ENCODE data around the gene DNAAF8.
"Not testable (repeated sequence)": the region's sequence is repeated elsewhere in the genome, so short reads cannot be mapped to it uniquely, and the experiment has no call there.

The DNAAF8 gene

DNA sequence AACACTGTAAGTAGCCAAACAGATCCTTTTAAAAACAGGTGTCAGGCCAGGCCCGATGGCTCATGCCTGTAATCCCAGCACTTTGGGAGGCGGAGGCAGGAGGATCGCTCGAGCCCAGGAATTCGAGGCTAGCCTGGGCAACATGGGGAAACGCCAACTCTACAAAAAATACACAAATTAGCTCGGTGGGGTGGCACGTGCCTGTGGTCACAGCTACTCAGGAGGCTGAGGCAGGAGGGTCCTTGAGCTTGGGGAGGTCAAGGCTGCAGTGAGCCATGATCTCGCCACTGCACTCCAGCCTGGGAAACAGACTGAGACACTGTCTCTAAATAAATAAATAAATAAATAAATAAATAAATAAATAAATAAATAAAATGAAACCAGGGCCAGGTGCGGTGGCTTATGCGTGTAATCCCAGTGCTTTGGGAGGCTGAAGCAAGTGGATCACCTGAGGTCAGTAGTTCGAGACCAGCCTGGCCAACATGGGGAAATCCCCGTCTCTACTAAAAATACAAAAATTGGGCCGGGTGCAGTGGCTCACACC is 50.2 kb downstream of the DNAAF8 start:
- DNase-seq: not testable (repeated sequence)

- DNase-seq: no peak
Measured at GRCh38 chr16:4785758-4786433, 51.6 kb downstream of the DNAAF8 start.

DNA sequence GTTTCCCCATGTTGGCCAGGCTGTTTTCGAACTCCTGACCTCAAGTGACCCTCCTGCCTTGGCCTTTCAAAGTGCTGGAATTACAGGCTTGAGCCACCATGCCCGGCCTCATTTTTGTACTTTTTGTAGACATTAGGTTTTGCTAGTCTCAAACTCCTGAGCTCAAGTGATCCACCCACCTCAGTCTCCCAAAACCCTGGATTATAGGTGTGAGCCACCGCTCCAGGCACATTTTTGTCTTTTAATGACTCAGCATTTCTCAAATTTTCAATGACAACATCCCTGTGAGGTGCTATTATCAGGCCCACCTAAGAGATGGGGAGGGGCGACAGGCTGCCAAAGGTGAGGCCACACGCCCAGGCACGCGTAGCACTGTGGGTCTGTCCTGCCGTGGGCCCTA is 52.7 kb downstream of the DNAAF8 start:
- no peak for DNase-seq

- DNase-seq: no peak
Measured at GRCh38 chr16:4787627-4788482, 53.5 kb downstream of the DNAAF8 start, which contains the start of gene SEPTIN12. Gene SEPTIN12 (minus strand): TSS chr16:4788345. CDS start chr16:4787645, 700 bp downstream.

DNA sequence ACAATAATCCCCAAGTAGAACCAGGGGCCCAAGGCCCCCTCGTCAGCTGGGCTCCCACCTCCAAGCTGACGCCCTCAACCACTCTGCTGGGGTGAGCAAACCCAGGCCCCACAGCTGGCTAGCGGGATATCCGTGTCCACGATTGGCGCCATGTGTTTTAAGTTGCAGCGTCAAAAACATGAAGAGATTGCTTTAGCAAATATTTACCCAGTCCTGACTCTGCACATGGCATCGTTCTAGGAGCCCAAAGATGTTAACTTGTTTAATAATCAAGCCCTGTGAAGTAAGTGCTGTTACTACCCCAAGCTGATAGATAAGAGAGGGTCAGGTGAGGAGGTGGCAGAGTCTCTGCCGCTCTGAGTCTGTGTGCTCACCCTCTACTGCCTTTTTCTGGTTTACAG is 54.2 kb downstream of the DNAAF8 start:
- no peak for DNase-seq

DNA sequence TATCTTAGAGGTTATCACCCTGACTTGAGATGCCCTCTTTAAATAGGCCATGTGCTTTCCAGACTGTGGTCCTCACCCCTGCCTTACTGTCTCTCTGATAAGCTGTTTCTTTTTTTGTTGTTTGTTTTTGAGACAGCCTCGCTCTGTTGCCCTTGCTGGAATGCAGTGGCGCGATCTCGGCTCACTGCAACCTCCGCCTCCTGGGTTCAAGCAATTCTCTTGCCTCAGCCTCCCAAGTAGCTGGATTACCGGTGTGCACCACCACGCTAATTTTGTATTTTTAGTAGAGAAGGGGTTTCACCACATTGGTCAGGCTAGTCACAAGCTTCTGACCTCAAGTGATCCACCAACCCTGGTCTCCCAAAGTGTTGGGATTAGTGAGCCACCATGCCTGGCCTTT is 54.6 kb downstream of the DNAAF8 start:
- no peak for DNase-seq

DNA sequence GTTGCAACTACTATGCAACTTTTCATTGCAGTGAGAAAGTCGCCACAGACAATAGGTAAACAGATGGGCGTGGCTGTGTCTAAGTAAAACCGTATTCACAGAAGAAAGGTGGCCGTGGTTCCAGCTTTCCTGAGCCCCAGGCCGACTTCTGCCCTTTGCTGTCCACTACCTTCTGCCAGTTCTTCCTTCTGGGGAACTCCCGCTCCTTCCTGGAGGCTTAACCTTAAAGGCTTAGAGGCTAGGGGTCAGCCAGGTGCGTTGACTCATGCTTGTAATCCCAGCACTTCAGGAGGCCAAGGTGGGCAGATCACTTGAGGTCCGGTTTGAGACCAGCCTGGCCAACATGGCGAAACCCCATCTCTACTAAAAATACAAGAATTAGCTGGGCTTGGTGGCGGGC is 55.9 kb downstream of the DNAAF8 start:
- DNase-seq: no peak

GRCh38 chr16:4790871-4791270 is 56.5 kb downstream of the DNAAF8 start:
- no peak for DNase-seq

DNA sequence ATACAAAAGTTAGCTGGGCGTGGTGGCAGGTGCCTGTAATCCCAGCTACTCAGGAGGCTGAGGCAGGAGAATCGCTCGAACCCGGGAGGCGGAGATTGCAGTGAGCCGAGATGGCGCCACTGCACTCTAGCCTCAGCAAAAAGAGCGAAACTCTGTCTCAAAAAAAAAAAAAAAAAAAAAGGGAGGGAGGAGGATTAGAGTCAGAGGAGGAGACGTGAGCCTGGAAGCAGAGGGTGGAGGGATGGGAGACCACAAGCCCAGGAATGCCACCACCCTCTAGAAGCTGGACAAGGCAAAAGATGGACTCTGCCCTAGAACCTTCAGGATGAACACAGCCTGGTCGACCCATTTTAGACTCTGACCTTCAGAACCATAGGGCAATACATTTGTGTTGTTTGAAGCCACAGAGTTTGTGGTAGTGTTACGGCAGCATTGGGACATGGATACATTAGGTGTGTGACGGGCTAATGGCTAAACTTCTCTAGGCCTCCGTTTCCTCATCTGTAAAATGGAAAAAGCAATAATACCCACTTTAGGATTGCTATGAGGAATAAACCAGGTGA is 58.7 kb downstream of the DNAAF8 start:
- DNase-seq: no peak

- DNase-seq: peak; percentile 65
Measured at GRCh38 chr16:4795181-4795827, 61.0 kb downstream of the DNAAF8 start, which contains the start of gene SMIM22. Gene SMIM22 (plus strand): TSS chr16:4795369. CDS start chr16:4795735, 366 bp downstream.

DNA sequence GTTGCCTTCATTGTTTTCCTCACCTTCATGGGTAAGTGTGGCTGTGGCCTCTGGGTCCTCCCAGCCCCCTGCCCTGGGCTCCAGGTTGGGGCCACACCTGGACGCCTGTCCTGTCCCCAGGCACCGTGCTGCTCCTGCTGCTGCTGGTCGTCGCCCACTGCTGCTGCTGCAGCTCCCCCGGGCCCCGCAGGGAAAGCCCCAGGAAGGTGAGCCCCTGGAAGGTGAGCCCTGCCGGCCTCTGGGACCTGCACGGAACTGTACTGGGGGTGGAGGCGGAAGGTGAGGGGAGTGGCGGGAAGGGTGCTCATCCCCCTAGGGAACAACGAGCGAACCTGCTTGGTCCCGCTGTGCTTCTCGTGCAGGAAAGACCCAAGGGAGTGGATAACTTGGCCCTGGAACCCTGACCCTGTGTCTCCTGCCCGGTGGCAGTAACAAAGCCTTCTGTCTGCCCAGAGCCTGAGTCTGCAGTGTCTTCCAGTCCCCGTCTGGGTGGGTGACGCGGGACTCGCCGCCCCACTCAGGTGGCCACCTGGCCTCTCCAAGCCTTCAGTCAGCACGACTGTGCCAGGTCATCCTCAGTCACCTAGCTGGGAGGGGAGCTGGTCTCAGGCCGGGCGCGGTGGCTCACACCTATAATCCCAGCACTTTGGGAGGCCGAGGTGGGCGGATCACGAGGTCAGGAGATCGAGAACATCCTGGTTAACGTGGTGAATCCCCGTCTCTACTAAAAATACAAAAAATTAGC is 61.7 kb downstream of the DNAAF8 start:
- DNase-seq: no peak

GRCh38 chr16:4796982-4797804 is 62.9 kb downstream of the DNAAF8 start:
- no peak for DNase-seq

GRCh38 chr16:4797805-4798252 is 63.5 kb downstream of the DNAAF8 start:
- DNase-seq: no peak

DNA sequence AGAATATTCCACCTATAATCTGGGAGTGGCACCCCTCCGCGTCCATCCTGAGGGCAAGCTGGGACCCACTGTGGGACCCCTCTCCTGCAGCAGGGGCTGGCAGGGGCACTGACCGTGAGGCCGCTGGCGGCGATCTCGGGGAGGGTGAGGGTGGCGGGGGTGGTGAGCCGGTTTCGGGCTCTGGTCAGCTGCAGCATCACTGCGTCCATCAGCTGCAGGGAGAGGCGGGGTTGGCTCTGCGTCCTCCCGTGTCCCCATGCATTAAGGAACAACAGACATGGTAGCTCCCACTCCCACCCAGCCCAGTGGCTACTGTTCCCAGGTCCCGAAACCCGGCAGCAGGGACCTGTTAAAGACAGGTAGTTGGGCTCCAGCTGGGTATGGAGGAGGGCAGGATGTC is 64.1 kb downstream of the DNAAF8 start:
- DNase-seq: no peak

Measured in NCI-H1092 treated with DMSO at 0.1 percent for 48 hours (cell line).